H1 (cell line): ENCODE data around the gene LRTM2. TPM values are rescaled to one million over a fixed set of nuclear protein-coding genes. Genes with fewer than 3 reads are reported as not detected.

Source experiments
- CTCF ChIA-PET: fragments of 300-600 bp; sonication (Branson Sonifier 250); formaldehyde crosslinking; loops from one replicate; lab custom pipeline; 2021; ENCODE audit not compliant: partially characterized antibody; lab: Charles Lee
- POLR2A ChIA-PET: fragments of 300-600 bp; sonication (Branson Sonifier 250); formaldehyde crosslinking; loops from one replicate; lab custom pipeline; 2021; ENCODE audit warnings: inconsistent platforms; ENCODE audit not compliant: partially characterized antibody; lab: Charles Lee
- DNase-seq, 2 experiments: peaks; one replicate each; pipeline versions ENCODE4 v3.0.0 to v3.0.0-alpha.2; 2010 to 2022; ENCODE audit warnings: low spot score in 2 of 2, low read depth in 1 of 2, mixed read lengths in 1 of 2
- FAIRE-seq: peaks from 2 replicates; lab custom pipeline; 2011; peaks lifted over from hg19 to GRCh38; lab: Jason Lieb, UNC
- H2AFZ ChIP-seq: 2 replicates; pipeline ENCODE4 v1.8.1; 2012; ENCODE audit warnings: low read length, inconsistent platforms
- H2AK5ac ChIP-seq: 2 replicates; pipeline ENCODE4 v1.6.1; 2013; ENCODE audit warnings: low read depth, low read length
- H2BK120ac ChIP-seq: replicated peaks from 2 replicates; pipeline ENCODE3; 2013; ENCODE audit warnings: low read depth, low read length, inconsistent platforms
- H2BK12ac ChIP-seq: 2 replicates; pipeline ENCODE4 v1.6.1; 2013; ENCODE audit warnings: low read depth, low read length
- H2BK15ac ChIP-seq: 2 replicates; pipeline ENCODE4 v1.6.1; 2013; ENCODE audit warnings: low read length
- H2BK20ac ChIP-seq: 2 replicates; pipeline ENCODE4 v1.6.1; 2013; ENCODE audit warnings: low read length
- H2BK5ac ChIP-seq: 2 replicates; pipeline ENCODE4 v1.6.1; 2013; ENCODE audit warnings: low read depth, low read length
- H3K14ac ChIP-seq: 2 replicates; pipeline ENCODE4 v1.6.1; 2013; ENCODE audit warnings: inconsistent platforms; ENCODE audit not compliant: insufficient read length
- H3K18ac ChIP-seq: 2 replicates; pipeline ENCODE4 v1.6.1; 2013; ENCODE audit warnings: low read length; ENCODE audit errors: extremely low read depth
- H3K23ac ChIP-seq: 2 replicates; pipeline ENCODE4 v1.6.1; 2013; ENCODE audit warnings: inconsistent platforms; ENCODE audit not compliant: insufficient read length
- H3K23me2 ChIP-seq: 2 replicates; pipeline ENCODE4 v1.6.1; 2013; ENCODE audit warnings: low read depth, low read length
- H3K27ac ChIP-seq: 2 replicates; pipeline ENCODE4 v1.6.1; 2011; ENCODE audit warnings: low read depth, low read length, inconsistent platforms
- H3K27me3 ChIP-seq, 4 experiments: replicated peaks in 1 of 4; 1 replicate in 1 of 4; 2 replicates in 3 of 4; pipeline versions ENCODE4 v1.6.1 to v1.8.1; 2011 to 2013; ENCODE audit warnings: low read length in 3 of 4, mild to moderate bottlenecking in 3 of 4, inconsistent platforms in 2 of 4, mixed read lengths in 2 of 4, moderate library complexity in 1 of 4; ENCODE audit not compliant: control insufficient read depth in 3 of 4, insufficient read depth in 3 of 4; ENCODE audit errors: extremely low read depth in 1 of 4
- H3K36me3 ChIP-seq, 4 experiments: 2 replicates each; pipeline versions ENCODE4 v1.6.1 to v1.8.1; 2011 to 2013; ENCODE audit warnings: mild to moderate bottlenecking in 4 of 4, low read length in 3 of 4, moderate library complexity in 2 of 4, control low read depth in 1 of 4, inconsistent platforms in 1 of 4; ENCODE audit not compliant: insufficient read depth in 4 of 4, control insufficient read depth in 2 of 4
- H3K4ac ChIP-seq: replicated peaks from 2 replicates; pipeline ENCODE3; 2013; ENCODE audit warnings: low read length, low read depth, mixed read lengths, inconsistent platforms; ENCODE audit not compliant: insufficient read length
- H3K4me1 ChIP-seq, 4 experiments: replicated peaks in 1 of 4; 1 replicate in 1 of 4; 2 replicates in 3 of 4; pipeline versions ENCODE4 v1.6.1 to v1.8.1; 2011 to 2013; ENCODE audit warnings: low read length in 3 of 4, inconsistent platforms in 2 of 4, mixed read lengths in 1 of 4; ENCODE audit not compliant: insufficient read depth in 4 of 4, control insufficient read depth in 3 of 4
- H3K4me2 ChIP-seq, 2 experiments: 2 replicates each; pipeline versions ENCODE4 v1.6.1 to v1.8.1; 2011 to 2013; ENCODE audit warnings: low read depth in 2 of 2, low read length in 2 of 2, control low read depth in 1 of 2, inconsistent platforms in 1 of 2, mild to moderate bottlenecking in 1 of 2; ENCODE audit not compliant: insufficient read depth in 1 of 2
- H3K4me3 ChIP-seq, 4 experiments: fragments of 200-600, 300-600 bp in 1 of 4; sonication (generic), shearing (Covaris generic), sonication (Bioruptor Twin) in 1 of 4; 2 replicates each; pipeline versions ENCODE4 v1.5.1 to v1.8.1; 2011 to 2016; ENCODE audit warnings: low read length in 4 of 4, low read depth in 3 of 4, control low read depth in 2 of 4, inconsistent platforms in 2 of 4, mild to moderate bottlenecking in 2 of 4, mixed read lengths in 1 of 4, moderate library complexity in 1 of 4; ENCODE audit not compliant: insufficient read depth in 2 of 4; ENCODE audit errors: extremely low read depth in 1 of 4
- H3K56ac ChIP-seq: replicated peaks from 2 replicates; pipeline ENCODE3; 2013; ENCODE audit warnings: low read depth, mild to moderate bottlenecking, mixed read lengths, low read length, inconsistent platforms; ENCODE audit not compliant: insufficient read length
- H3K79me1 ChIP-seq: 2 replicates; pipeline ENCODE4 v1.6.1; 2013; ENCODE audit warnings: low read depth, low read length, control low read depth
- H3K79me2 ChIP-seq, 2 experiments: 2 replicates each; pipeline versions ENCODE4 v1.6.1 to v1.8.1; 2012 to 2013; ENCODE audit warnings: low read length in 2 of 2, mild to moderate bottlenecking in 2 of 2, inconsistent platforms in 1 of 2; ENCODE audit not compliant: insufficient read depth in 2 of 2, control insufficient read depth in 1 of 2
- H3K9ac ChIP-seq, 4 experiments: replicated peaks in 1 of 4; 1 replicate in 1 of 4; 2 replicates in 3 of 4; pipeline versions ENCODE4 v1.6.1 to v1.8.1; 2011 to 2013; ENCODE audit warnings: low read depth in 3 of 4, low read length in 3 of 4, control low read depth in 2 of 4, mild to moderate bottlenecking in 2 of 4, moderate library complexity in 2 of 4, inconsistent platforms in 1 of 4; ENCODE audit errors: extremely low read depth in 1 of 4
- H3K9me3 ChIP-seq, 2 experiments: 2 replicates each; pipeline versions ENCODE4 v1.6.1 to v1.8.1; 2012 to 2013; ENCODE audit warnings: mild to moderate bottlenecking in 2 of 2, moderate library complexity in 2 of 2, control low read depth in 1 of 2, inconsistent platforms in 1 of 2, low read depth in 1 of 2, low read length in 1 of 2, mixed read lengths in 1 of 2; ENCODE audit not compliant: insufficient read depth in 2 of 2
- H4K20me1 ChIP-seq, 2 experiments: replicated peaks in 1 of 2; 2 replicates each; pipeline versions ENCODE3 to v1.8.1; 2011 to 2013; ENCODE audit warnings: inconsistent platforms in 2 of 2, low read length in 2 of 2, mild to moderate bottlenecking in 1 of 2; ENCODE audit not compliant: insufficient read depth in 2 of 2, control insufficient read depth in 1 of 2
- H4K5ac ChIP-seq: 2 replicates; pipeline ENCODE4 v1.6.1; 2013; ENCODE audit warnings: low read length, low read depth, mixed read lengths, inconsistent platforms; ENCODE audit not compliant: insufficient read length
- H4K8ac ChIP-seq: 2 replicates; pipeline ENCODE4 v1.8.0; 2013; ENCODE audit warnings: mild to moderate bottlenecking, moderate library complexity, low read length, inconsistent platforms; ENCODE audit not compliant: insufficient read depth; ENCODE audit errors: extremely low read depth
- H4K91ac ChIP-seq: replicated peaks from 2 replicates; pipeline ENCODE3; 2013; ENCODE audit warnings: low read length, mixed read lengths, inconsistent platforms; ENCODE audit not compliant: insufficient read length
- ATF3 ChIP-seq: IDR thresholded peaks from 2 replicates; pipeline ENCODE4 v1.6.1; 2011; ENCODE audit warnings: low read depth, mild to moderate bottlenecking, low read length; ENCODE audit not compliant: insufficient read depth
- CTBP2 ChIP-seq: IDR thresholded peaks from 2 replicates; pipeline ENCODE4 v1.7.0; 2011; ENCODE audit warnings: borderline replicate concordance, mild to moderate bottlenecking, moderate library complexity, mixed read lengths, low read length; ENCODE audit not compliant: insufficient read depth, insufficient read length
- EP300 ChIP-seq, 2 experiments: IDR thresholded peaks; 1 replicate in 1 of 2; 2 replicates in 1 of 2; pipeline ENCODE4 v1.6.1; 2011 to 2012; ENCODE audit warnings: low read depth in 2 of 2, low read length in 2 of 2, mild to moderate bottlenecking in 2 of 2, borderline replicate concordance in 1 of 2, inconsistent platforms in 1 of 2, moderate library complexity in 1 of 2
- FOSL1 ChIP-seq: IDR thresholded peaks from 2 replicates; pipeline ENCODE4 v1.6.1; 2011; ENCODE audit warnings: mild to moderate bottlenecking, low read depth, low read length, moderate library complexity; ENCODE audit not compliant: insufficient read depth
- HDAC2 ChIP-seq, 2 experiments: fragments of 300-600 bp in 1 of 2; sonication (generic) in 1 of 2; IDR thresholded peaks; 2 replicates each; pipeline ENCODE4 v1.6.1; 2011 to 2012; ENCODE audit warnings: low read depth in 2 of 2, low read length in 2 of 2, mild to moderate bottlenecking in 2 of 2, moderate library complexity in 2 of 2, borderline replicate concordance in 1 of 2, inconsistent platforms in 1 of 2
- JUND ChIP-seq: IDR thresholded peaks from 2 replicates; pipeline ENCODE4 v1.6.1; 2011; ENCODE audit warnings: mild to moderate bottlenecking, improper control_type of control experiment, low read length
- MAFK ChIP-seq: IDR thresholded peaks from 2 replicates; pipeline ENCODE4 v1.6.1; 2012; ENCODE audit warnings: low read depth, mild to moderate bottlenecking, improper control_type of control experiment, low read length
- RXRA ChIP-seq: IDR thresholded peaks from 2 replicates; pipeline ENCODE4 v1.6.1; 2011; ENCODE audit warnings: low read depth, mild to moderate bottlenecking, low read length, moderate library complexity; ENCODE audit not compliant: insufficient read depth
- SIN3A ChIP-seq, 2 experiments: IDR thresholded peaks in 1 of 2; conservative IDR thresholded peaks in 1 of 2; 2 replicates each; pipeline ENCODE4 v1.6.1; 2011 to 2012; ENCODE audit warnings: low read length in 2 of 2, improper control_type of control experiment in 1 of 2, low read depth in 1 of 2, mild to moderate bottlenecking in 1 of 2
- SIRT6 ChIP-seq: IDR thresholded peaks from one replicate; pipeline ENCODE4 v1.7.1; 2012; ENCODE audit warnings: low read length, inconsistent platforms
- SP4 ChIP-seq: IDR thresholded peaks from 2 replicates; pipeline ENCODE4 v1.6.1; 2012; ENCODE audit warnings: low read length, inconsistent platforms
- SUZ12 ChIP-seq: fragments of 200-600 bp; sonication (generic); IDR thresholded peaks from 2 replicates; pipeline ENCODE4 v1.6.1; 2012; ENCODE audit warnings: mild to moderate bottlenecking, inconsistent platforms, low read length, moderate library complexity, mixed read lengths
- TAF1 ChIP-seq: IDR thresholded peaks from 2 replicates; pipeline ENCODE4 v1.6.1; 2011; ENCODE audit warnings: mild to moderate bottlenecking, low read depth, low read length
- WGBS, 2 experiments: shearing (Covaris generic) in 1 of 2; methylation state at CpG; one replicate each; pipeline versions ENCODE4 v1.1.6 to v1.1.7; 2013 to 2015; ENCODE audit warnings: low lambda C conversion rate in 2 of 2, mixed read lengths in 2 of 2, inconsistent platforms in 1 of 2, low coverage in 1 of 2, missing lambda C conversion rate in 1 of 2; ENCODE audit not compliant: insufficient replicate concordance in 2 of 2, insufficient coverage in 1 of 2, insufficient read length in 1 of 2; ENCODE audit errors: extremely low coverage in 1 of 2, missing lambda C conversion rate in 1 of 2; 5-methylcytosine and 5-hydroxymethylcytosine counted together
- polyA plus RNA-seq, 7 experiments: library from polyadenylated mRNA; depleted of rRNA in 3 of 7; stranded (reverse) in 5 of 7; unstranded in 2 of 7; fragments of >200 nt in 5 of 7; fragments of 200-250 nt in 2 of 7; gene quantifications; 1 replicate in 5 of 7; 2 replicates in 1 of 7; 4 replicates in 1 of 7; pipeline versions ENCODE4 v1.2.1 to v1.2.3, GENCODE V29; 2011 to 2013; ENCODE audit warnings: missing spikeins in 2 of 7, mixed read lengths in 2 of 7
- total RNA-seq: library from RNA; stranded (reverse); fragmentation: NEBNext Ultra II Directional; extraction: Animal tissue kit (Norgen Biotek cat#: 25700); gene quantifications from 2 replicates; pipeline ENCODE4 v1.2.1, GENCODE V29; 2021

Gene LRTM2
- total and polyA plus RNA-seq, 2 of the 8 experiments (the other 6 are each of a cell fraction or from before 2014, with no cell fraction given): 0.06 TPM; not detected in 1

DNA sequence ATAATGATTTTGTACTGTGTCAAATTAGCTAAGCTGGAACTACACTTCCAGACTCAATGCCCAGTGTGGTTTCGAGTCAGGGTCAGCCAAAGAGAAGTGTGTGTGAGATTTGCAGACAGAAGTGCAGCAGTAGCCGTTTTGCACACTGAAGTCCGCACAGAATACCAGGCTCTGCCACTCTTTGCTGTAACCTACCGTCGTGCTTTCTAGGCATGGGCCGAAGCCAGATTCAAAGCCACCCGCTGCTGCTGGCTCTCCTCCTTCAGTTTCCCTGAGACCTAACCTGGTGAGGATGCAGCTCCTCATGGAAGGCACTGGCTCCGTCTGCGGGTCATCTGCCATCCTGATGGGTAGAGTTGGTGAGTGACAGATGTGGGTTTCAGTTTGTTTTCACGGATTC, 48.8 kb downstream of the LRTM2 start:
- no peak overlapping the region for H2BK120ac ChIP-seq
- ChIA-PET CTCF (no interaction called here), POLR2A (interaction anchor here (0.6 kb wide), 1 partner anchor 151 kb away, joined by 4 read pairs; no protein-coding TSS in a partner anchor)
- peak in 1 of 2 experiments; percentile 29 for DNase-seq
- H2BK15ac ChIP-seq: no peak overlapping the region
- H2BK5ac ChIP-seq: no peak overlapping the region
- no peak for FAIRE-seq
- H3K4me1 ChIP-seq: peaks cover 0 to 5% (median 2%) of the 10 kb centered on the region in 4 experiments; a peak in 3 of 7 replicates
- no peak overlapping the region for H3K18ac ChIP-seq
- no peaks in the 10 kb centered on the region for H3K36me3 ChIP-seq
- H3K27ac ChIP-seq: no peak overlapping the region
- no peak overlapping the region for H4K5ac ChIP-seq
- no peak overlapping the region for H3K14ac ChIP-seq
- peaks cover 0 to 3% of the 10 kb centered on the region in 2 experiments for H4K20me1 ChIP-seq
- no peak overlapping the region for H3K4me2 ChIP-seq
- no peaks in the 10 kb centered on the region; a peak in 2 of 7 replicates for H3K27me3 ChIP-seq
- 90% methylated on average over 10 of the region's 10 CpGs; no CpG with 5 or more reads in 1 of the 2 experiments for WGBS, 2 experiments
- H2AFZ ChIP-seq: no peak overlapping the region
- H3K79me1 ChIP-seq: no peaks in the 10 kb centered on the region; the same call in 1 of the 2 replicates
- H4K8ac ChIP-seq: no peak overlapping the region
- H2BK20ac ChIP-seq: no peak overlapping the region
- H3K23me2 ChIP-seq: peaks cover 3% of the 10 kb centered on the region; the same call in 1 of the 2 replicates
- H3K23ac ChIP-seq: no peak overlapping the region
- peaks cover 0 to 2% of the 10 kb centered on the region in 2 experiments; a peak in 1 of 4 replicates for H3K9me3 ChIP-seq
- no peak overlapping the region for H2BK12ac ChIP-seq
- H3K4me3 ChIP-seq: no peak overlapping the region
- H3K56ac ChIP-seq: no peak overlapping the region
- no peaks in the 10 kb centered on the region for H3K79me2 ChIP-seq
- H3K4ac ChIP-seq: no peak overlapping the region
- no peak overlapping the region for H2AK5ac ChIP-seq
- no peak overlapping the region for H3K9ac ChIP-seq
- no peak overlapping the region for H4K91ac ChIP-seq
- TF ChIP-seq SIN3A (conservative IDR thresholded peaks at IDR 0.05 in 1 of 2, IDR thresholded peaks at IDR 0.05 in 1 of 2; ENCODE audit: low read depth in 1 of 2, low read length in 2 of 2): no peak
- no peak for TF ChIP-seq JUND
- TF ChIP-seq FOSL1: no peak
- no peak for TF ChIP-seq RXRA
- no peak for TF ChIP-seq TAF1
- TF ChIP-seq SIRT6: no peak
- TF ChIP-seq EP300 (IDR thresholded peaks at IDR 0.05; ENCODE audit: borderline replicate concordance in 1 of 2, low read depth in 2 of 2, low read length in 2 of 2): no peak
- no peak for TF ChIP-seq SP4
- TF ChIP-seq MAFK: no peak
- no peak for TF ChIP-seq CTBP2
- TF ChIP-seq SUZ12: no peak
- no peak for TF ChIP-seq ATF3
- no peak for TF ChIP-seq HDAC2 (IDR thresholded peaks at IDR 0.05; ENCODE audit: borderline replicate concordance in 1 of 2, low read depth in 2 of 2, low read length in 2 of 2)
